Tongue (tissue), 2 donors: ENCODE measurements around the gene ROMO1. TPM values are rescaled to one million over a fixed set of nuclear protein-coding genes. Genes with fewer than 3 reads are reported as not detected.

Experiments
- DNase-seq: peaks from one replicate; pipeline ENCODE4 v3.0.0-alpha.2; 2015
- total RNA-seq: library from RNA; depleted of rRNA; stranded (reverse); fragments of >200 nt; gene quantifications from one replicate; pipeline ENCODE4 v1.2.3, GENCODE V29; 2014

ROMO1 gene
- 96.8 TPM for total RNA-seq

GRCh38 chr20:35699127-35699956 lies at the start of gene ROMO1, which contains the start of gene NFS1:
TSS of gene ROMO1 (plus strand) at chr20:35699405. CDS start at chr20:35699633, 228 bp downstream.
TSS of gene NFS1 (minus strand) at chr20:35699352. CDS start at chr20:35699288, 64 bp downstream.
- peak; percentile 95 for DNase-seq

DNA sequence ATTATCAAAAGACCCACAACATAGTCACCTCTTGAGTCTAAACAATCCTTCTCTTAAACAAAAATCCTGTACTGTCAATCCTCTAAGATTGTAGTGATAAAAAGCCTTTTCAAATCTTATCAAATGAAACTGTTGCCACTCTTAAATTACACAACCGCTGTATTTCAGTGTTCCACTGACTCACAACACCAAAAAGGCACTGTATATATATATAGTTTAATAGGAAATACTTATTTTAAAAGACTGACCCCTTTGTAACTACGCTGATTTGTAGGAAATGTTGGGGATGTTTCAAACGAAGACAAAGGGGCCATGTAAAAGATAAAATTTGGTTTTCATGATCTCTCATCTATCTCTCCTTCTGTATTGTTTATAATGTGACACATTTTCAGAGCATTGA lies 48.6 kb upstream of the ROMO1 start:
- DNase-seq, result no peak

DNA sequence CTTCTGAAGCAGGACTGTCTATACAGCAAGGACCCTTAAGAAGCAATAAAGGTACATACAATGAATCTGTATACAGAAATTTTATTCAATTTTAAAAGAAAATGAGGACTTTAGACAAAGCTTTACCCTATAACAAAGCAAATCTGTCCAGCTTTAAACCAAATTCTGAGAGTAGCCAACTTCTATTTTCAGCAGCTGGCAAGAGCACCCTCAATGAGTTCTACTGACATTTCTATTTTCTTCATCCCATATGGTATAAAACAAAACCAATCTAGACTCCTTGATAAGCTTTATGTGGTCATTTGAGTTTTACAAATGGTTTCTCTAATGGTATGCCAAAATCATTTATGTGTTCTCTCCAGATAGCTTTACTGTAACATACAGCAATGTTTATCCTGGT lies 47.2 kb upstream of the ROMO1 start:
- DNase-seq, result no peak

DNA sequence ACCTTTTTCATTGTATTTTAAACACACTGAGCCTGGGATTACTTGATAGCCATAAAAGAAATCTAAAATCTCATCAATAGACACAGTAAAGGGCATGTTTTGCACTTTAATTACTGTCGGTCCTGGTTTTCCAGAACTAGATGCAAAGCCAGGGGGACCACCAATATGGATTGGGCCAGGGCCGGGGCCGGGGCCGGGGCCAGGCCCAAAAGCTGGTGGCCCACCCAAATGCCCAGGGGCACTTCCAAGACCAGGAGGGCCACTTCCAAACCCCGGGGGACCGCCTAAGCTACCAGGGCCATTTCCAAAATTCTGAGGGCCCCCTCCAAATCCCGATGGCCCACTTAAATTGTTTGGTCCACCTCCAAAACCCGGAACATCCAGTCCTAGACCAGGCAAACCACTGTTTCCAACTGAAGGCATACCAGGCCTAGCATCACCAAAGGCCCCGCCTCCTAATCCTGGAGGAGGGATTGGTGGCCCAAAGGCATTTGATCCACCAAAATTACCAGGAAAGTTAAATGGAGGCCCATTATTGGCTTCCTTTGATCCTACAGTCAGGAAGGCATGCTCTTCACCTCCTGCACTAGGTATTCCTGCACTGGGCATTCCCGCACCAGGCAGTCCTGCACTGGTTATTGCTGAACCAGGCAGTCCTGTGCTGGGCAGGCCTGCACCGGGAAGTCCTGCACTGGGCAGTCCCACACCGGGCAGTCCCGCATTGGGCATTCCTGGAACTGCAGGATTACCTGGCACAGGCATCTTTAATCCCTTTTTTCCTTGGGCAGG lies 46.4 kb upstream of the ROMO1 start:
- DNase-seq, result no peak

- DNase-seq, result no peak
These were observed 45.8 kb upstream of the ROMO1 start for GRCh38 chr20:35653430-35653734.

DNA sequence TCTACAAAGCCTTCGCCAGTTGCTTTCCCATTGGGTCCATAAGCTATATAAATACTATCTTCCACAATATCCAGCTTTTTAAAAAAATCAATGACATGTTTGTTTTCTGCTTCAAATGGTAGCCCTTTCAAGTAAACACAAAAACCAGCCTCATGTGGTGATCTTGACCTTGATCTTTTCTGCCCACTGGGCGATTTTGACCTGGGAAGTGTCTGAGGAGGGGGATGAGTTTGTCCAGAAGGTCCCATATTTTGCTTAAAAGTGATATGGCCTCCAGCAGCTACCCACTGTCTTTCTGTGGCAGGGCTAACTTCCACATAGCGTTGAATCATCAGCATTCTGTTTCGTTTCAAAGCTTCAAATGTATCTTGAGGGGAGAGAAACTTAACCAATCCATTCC lies 45.3 kb upstream of the ROMO1 start:
- no peak for DNase-seq

DNA sequence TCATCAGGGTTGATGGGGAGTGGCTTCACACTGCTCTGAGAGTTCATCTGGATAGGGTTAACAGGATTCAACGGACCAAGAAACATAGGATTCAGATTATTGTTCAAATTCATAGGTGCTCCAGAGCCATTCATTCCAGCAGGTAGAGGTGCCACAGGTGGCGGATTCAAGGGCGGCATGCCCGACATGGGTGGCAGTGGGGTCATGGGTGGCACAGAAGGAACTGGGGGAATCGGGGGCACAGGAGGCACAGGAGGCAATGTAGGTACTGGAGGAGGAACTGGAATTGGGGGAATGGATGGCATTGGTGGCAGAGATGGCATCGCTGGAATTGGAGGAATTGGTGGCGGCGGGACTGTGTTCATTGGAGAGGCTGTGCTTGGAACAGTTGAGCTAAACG lies 44.8 kb upstream of the ROMO1 start:
- DNase-seq, result no peak

- no peak for DNase-seq
These were observed 41.9 kb upstream of the ROMO1 start for GRCh38 chr20:35657271-35657670.

DNA sequence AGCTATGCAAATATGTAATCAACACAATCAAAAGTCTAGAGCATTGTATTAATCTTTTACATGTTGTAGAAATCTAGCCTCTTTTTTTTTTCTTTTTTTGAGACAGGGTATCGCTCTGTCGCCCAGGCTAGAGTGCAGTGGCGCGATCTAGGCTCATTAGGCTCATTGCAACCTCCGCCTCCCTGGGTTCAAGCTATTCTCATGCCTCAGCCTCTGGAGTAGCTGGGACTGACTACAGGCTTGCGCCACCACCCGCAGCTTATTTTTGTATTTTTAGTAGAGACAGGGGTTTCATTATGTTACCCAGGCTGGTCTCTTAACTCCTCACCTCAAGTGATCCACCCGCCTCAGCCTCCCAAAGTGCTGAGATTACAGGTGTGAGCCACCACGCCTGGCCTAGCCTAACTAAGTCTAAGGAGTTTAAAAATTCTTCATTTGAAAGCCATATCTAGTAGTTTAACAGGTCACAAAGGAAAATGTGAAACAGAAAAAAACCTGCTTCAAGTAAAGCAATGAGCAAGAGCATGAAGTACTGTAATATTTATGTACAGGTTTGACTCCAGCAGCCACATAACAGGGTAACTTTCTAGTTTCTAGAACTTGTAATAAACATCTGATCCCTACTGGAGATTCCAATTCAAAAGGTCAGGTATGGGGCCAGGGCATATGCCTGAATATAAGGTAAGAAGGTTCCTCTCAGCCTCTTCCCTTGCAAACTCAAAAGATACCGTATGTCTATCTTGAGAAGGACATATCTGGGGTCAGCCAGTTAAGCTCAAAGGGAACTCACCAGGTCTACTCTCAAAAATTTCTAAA lies 38.9 kb upstream of the ROMO1 start:
- no peak for DNase-seq

DNA sequence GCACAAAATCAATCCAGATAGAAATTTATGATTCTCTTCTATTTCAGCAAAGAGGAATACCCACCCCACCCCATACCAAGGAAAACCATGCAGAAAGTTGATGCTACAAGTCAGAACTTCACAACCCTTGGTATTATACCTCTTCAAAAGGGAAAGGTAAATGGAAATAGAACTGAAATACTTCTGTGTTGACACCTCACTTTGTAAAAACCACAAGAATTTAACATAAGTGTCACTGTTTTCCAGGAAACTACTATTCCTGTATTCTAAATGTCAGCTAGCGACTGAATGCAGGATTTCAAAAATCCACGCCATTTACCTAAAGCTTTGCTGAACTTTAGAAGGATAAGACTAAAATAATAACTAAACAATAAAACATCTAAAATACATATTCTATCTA lies 38.2 kb upstream of the ROMO1 start:
- no peak for DNase-seq

DNA sequence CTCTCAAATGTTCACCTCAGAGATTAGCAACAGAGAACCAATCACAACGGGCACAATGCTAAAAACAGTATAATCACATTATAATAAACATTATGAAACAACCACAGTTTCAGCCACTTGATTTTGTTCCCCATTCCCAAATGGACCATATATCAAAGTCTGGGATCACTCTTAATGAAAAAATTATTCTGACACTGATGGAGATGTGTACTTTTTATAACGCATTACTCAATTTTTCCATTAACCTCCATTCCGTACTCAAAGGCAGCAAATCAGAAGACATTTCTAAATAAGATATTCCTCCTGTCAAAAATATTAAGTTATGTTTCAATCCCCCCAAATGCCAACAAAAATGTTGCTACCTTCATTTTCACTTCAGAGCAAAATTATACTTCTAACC lies 37.3 kb upstream of the ROMO1 start:
- no peak for DNase-seq

DNA sequence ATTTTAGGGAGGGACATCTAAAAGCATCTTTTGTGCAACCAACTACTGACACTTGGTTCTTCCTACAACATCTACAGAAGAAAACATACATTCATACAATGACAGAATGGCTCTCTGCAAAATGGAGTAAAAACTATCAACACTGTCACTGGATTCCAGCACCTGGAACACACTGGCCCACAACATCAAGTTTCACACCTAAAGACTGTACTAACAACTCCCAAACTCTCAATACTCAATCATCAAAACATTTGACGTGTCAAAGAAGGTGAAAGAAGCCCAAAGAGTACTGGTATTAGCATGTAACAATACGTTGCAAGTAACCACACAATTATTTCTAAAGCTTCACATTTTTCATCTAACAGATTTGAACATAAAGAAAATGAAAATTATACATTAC lies 36.7 kb upstream of the ROMO1 start:
- no peak for DNase-seq

- DNase-seq, result peak; percentile 67
These were observed 35.4 kb upstream of the ROMO1 start for GRCh38 chr20:35663516-35664465.

- peak; percentile 97 for DNase-seq
These were observed 34.6 kb upstream of the ROMO1 start, which contains the start of the genes CPNE1 and RBM12 for GRCh38 chr20:35664466-35665206. TSS of gene CPNE1 (minus strand) at chr20:35664900. CDS start at chr20:35632923, 31,977 bp downstream. TSS of gene RBM12 (minus strand) at chr20:35664900. CDS start at chr20:35655322, 9,578 bp downstream.

- DNase-seq, result no peak
These were observed 33.3 kb upstream of the ROMO1 start for GRCh38 chr20:35665949-35666288.

GRCh38 chr20:35669221-35669620 lies 30.0 kb upstream of the ROMO1 start:
- no peak for DNase-seq

DNA sequence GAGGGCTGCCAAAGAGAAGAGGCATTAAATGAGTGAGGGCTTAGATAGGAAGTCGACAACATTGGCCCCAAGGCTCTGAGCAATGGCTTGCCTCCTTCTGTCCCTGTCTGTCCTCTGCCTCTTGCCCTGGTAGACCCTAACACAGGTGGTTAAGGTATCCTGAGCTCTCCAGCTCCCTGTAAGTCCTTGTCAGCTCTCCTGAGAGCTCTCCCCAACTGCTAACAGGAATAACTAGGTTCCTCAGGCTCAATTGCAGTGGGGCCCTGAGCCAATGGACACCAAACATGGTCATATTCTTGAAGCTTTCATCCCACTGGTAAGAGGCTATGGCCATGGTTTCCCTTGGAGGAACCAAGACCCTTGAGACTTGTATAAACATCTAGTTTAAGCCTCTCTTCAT lies 29.5 kb upstream of the ROMO1 start:
- DNase-seq, result no peak

- no peak for DNase-seq
These were observed 25.3 kb upstream of the ROMO1 start for GRCh38 chr20:35673884-35674283.

DNA sequence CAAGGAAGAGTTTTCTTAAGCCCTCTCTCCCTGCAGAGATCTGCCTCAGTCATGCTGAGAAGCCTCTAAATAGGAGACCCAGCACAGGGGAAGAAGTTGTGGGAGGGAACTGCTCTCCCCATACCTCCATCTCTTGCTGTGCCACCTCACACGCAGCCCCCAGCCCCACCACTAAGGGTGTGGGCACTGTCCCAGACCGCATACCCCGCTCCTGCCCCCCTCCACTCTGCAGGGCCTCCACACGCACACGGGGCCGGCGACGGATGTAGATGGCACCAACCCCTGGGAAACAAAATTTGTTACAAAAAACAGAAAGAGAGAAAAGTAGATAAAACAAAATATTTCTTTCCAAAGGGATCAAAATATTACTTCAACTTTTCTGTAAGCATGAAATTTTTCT lies 24.3 kb upstream of the ROMO1 start:
- DNase-seq, result no peak

- DNase-seq, result no peak
These were observed 18.6 kb upstream of the ROMO1 start for GRCh38 chr20:35680452-35681183.
